DMS79 (cell line): ENCODE results near the gene TMEM88.

Source experiments
- DNase-seq: peaks from one replicate; lab custom pipeline; 2025; lab: John Stamatoyannopoulos, UW

The TMEM88 gene

DNA sequence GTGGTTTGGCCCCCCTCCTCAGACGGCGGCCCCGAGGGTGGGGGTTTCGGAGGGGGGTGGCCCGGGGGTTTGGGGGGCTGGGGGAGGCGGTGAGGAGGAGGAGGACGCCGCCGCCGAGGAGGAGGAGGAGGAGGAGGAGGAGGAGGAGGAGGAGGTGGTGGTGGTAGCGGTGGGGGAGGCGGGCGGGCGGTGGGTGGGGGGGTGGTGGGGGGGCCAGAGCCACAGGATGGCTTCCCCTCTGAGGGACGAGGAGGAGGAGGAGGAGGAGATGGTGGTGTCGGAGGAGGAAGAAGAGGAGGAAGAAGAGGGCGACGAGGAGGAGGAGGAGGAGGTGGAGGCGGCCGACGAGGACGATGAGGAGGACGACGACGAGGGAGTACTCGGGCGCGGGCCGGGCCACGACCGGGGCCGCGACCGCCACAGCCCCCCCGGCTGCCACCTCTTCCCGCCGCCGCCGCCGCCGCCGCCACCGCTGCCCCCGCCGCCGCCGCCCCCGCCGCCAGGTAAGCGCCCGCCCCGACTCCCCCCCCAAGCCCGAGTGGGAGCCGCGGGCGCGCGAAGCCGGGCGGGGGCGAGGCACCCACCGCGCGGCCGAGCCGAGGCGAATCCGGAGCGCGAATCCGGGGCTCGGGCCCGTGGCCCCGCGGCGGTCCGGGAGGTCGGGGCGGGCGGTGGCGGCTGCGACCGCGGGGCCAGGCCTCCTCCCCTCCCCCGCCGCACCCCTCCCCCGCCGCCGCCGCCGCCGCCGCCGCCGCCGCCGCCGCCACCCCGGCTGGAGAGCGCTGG is 29.9 kb downstream of the TMEM88 start:
- DNase-seq: no peak

DNA sequence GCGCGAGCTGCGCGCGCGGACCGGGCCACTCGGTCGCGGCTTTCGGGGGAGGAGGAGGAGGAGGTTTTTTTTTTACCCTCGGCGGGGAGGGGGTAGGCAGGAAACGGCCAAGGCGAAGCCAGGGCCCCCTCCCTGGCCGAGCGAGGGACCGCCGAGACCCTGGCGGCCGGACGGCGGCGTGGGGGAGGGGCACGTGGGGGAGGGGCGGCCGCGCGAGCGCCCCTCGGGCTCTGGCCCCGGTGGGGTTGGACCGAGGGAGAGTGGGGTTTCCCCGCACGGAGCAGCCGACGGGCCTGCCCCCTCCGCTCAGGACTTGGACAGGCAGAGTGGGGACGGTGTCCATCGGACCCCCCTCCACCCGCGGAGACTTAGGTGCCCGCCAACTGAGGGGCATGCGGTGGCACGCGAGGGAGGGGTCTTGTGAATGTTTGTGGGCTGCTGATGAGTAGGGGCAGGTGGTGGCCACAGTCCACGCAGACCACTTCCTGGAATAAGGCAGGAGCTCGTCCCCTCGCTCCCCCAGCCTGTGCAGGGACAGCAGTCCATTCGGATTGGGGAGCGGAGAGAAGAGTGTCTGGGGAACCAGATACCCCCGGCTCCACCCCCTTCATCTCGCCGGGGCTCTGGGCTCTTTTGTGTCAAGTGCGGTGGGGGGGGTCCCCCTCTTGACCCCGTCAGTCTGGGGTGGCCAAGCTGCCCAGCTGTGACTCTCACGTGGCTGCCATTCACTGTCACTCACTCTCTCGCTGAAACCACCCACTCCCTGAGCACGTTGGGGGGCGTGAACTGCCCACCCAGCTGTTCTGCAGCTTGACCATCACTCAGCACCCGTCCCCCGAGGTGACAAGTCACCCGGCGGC is 30.7 kb downstream of the TMEM88 start:
- DNase-seq: peak; percentile 55

DNA sequence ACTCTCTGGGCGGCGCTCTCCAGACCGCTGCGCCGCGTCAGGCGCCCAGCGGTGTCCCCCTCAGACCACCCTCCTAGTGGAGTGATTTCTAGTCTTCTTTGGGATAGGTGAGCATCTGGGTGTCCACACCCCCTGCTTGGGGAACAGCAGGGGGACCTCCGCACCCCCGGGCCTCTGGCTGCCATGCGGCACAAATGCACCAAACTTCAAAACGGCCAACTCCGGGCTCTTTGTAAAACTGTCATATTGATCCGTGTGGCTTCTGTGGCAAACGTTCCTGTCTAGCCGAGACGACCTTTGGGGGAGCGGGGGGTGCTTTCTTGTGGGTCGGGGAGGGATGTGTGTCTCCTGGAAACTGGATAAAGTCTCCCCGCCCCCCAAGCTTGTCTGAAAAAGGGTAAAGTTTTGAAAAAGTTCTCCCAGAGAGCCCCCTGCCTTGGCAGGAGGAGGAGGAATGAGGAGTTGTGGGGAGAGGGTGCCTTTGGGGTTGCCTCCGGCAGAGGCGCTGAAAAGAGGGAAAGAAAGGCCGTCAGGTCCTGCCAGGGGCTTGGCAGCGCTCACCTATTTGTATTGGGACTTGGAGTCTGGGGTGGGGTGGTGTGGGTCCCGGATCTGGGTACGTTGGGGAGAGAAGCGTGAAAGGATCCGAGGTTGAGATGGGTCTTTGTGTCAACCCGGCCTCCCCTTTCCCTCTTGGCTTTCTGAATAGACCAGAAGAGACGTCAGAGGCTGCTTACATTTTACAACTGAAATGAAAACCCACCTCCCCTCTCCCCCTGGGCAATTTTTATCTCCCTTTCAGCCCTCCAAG is 31.6 kb downstream of the TMEM88 start:
- peak; percentile 53 for DNase-seq

DNA sequence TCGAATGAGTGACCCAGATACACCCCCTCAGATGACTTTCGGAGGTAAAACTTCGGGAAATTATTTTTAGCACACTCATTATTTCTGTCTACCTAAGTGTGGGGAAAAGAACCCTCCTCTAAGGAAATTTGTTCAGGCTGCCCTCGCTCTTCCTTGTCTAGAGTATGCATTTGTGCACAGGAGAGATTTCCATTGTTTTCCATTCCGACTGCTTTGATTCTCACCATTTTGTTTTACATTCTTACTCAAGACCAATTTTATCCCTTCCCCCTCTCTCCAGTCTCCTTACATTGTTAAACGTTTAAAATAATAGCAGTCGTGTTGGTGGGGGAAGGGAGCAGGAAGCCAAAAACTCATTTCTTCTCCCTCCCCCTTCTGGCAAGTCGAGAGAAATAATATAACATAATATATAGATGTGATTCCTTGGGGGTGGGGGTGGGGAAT is 32.2 kb downstream of the TMEM88 start:
- no peak for DNase-seq

DNA sequence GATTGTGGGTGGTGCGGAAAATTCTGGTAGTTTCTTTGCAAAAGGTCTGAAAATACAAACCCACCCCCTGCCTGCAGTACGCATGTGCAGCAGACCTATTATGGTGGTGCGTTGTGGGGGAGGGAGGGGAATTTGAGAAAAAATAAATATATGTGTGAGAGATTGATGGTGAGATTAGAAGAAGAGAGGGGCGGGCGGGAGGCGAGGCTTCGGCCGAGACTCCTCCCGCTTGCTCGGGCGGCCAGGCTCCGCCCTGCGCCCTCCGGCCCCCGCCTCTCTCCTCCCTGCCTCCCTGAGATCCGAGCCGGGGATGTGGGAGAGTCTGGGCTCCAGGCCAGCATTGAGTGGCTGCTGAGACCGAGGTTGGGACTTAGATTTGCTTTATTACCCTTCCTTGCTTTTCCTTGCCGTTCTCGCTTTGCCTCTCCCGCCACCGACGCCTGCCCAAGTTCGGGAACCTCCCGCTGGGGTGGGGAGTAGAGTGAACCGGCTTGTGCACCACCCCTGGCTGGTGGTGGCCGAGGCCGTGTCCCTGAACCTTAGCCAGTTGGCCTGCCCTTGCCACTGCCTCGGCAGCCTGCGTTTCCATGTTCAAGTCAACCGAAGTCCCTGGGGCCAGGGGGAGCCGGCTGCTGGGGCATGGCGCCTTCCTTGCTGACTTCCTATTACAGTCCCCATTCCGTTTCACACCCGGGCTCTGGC is 32.8 kb downstream of the TMEM88 start:
- peak; percentile 94 for DNase-seq

DNA sequence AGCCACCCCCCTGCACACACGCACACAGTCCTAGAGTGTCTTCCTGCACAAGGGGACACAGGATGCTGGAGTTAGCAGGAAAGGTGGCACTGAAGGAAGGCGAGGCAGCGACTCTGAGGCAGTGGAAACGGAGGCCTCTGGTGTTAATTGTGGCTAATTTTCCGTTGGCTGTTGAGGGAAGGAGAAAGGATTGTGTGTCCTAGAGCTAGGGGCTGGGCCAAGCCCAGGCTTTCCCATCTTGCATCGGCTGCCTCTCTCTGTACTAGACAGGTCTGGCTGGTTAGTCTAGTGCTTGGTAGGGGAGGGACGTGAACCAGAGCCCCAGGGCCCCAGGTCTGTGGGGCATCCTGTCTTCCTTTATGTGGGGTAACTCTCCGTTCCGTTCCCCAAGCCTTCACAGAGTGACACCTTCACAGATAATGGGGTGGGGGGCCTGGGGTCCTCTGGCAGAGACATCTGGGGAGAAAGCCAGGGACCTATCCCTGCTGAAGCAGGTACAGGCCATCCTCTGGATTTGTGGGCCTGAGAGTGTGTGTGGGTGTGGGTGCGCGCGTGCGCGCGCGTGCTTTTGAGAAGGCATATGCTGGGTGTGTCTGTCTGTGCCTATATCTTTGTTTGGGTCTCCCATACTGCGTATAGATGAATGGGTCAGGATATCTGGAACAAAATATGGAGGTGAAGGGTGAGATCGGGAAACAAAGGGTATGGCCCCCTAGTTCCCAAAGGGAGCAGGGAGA is 33.5 kb downstream of the TMEM88 start, which contains the start of gene CHD3:
CHD3 (plus strand) TSS at position 606 of the 737 bp plus-strand sequence. CDS start 212 bp downstream, outside the sequence.
- DNase-seq: peak; percentile 59

DNA sequence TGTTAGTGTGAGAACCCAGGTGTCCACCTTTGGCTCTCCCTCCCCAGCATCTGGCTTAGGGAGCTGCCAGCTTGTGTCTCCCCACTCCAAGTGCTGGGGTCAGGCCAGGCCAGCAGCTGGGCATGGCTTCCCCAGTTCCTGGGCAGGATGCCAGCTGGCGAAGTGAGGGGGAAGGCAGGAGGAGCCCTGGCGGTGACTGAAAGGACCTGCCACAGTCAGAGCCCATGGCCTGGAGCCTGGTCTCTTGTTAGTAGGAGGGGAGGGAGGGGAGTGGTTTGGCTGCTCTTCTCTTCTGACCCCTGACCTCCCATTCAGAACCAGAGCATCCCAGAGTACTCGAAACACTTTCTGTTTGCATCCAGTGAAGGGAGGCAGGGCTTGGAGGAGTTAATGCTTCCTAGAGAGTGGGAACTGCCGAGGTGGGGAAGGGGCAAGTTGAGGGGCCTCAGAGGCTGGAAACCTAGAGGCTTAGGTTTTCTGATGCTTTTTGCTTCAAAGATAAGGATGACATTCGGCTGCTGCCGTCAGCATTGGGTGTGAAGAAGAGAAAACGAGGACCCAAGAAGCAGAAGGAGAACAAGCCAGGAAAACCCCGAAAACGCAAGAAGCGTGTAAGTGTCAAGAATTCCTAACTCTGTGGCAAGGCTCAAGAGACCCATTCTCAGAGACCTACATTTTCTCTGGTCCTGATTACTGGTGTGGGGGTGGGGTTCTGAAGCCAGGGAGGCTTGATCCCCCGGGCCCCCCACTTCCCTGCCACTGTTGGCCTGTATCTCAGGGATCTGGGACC is 34.5 kb downstream of the TMEM88 start:
- peak; percentile 95 for DNase-seq

DNA sequence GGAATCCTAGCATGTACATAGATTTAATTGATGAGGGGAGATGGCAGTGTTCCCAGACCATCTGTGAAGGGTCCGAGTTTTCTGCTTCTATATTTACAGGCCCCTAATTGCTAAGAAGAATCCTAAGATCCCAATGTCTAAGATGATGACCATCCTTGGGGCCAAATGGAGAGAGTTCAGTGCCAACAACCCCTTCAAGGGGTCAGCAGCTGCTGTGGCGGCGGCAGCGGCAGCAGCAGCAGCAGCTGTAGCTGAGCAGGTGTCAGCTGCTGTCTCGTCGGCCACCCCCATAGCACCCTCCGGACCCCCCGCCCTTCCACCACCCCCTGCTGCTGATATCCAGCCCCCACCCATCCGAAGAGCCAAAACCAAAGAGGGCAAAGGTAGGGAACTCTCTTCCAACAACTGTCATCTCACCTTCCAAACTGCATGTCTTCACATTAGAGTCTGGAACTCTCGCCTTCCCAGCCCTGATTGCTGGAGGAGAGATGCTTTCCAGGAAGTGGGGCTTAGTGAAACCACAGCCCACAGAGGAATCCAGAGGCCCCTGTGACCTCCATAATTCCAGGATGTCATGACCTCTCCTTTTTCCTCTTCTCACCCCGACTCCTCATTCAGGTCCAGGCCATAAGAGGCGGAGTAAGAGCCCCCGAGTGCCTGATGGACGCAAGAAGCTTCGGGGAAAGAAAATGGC is 38.5 kb downstream of the TMEM88 start:
- no peak for DNase-seq

DNA sequence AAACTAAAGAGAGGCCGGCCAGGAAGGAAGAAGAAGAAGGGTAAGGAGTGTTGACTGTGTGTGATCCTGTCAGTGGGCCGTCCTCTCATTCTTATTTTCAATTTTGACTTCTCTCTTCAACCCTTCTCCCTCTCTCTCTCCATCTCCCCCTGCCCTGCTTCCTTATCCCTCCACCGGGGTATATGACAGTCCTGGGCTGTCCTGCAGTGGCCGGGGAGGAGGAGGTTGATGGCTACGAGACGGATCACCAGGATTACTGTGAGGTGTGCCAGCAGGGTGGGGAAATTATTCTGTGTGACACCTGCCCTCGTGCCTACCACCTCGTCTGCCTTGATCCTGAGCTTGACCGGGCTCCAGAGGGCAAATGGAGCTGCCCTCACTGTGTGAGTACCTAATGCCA is 39.4 kb downstream of the TMEM88 start:
- no peak for DNase-seq

DNA sequence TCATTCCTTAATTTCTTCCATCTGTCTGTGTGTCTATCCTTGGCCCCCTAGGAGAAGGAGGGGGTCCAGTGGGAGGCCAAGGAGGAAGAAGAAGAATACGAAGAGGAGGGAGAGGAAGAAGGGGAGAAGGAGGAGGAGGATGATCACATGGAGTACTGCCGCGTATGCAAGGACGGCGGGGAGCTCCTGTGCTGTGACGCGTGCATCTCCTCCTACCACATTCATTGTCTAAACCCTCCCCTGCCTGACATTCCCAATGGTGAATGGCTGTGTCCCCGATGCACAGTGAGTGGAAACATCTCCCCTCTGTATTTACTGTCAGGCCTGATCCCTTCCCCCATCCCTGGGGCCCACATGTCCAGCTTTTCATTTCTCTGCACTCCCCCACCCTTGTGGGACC is 40.0 kb downstream of the TMEM88 start:
- no peak for DNase-seq

DNA sequence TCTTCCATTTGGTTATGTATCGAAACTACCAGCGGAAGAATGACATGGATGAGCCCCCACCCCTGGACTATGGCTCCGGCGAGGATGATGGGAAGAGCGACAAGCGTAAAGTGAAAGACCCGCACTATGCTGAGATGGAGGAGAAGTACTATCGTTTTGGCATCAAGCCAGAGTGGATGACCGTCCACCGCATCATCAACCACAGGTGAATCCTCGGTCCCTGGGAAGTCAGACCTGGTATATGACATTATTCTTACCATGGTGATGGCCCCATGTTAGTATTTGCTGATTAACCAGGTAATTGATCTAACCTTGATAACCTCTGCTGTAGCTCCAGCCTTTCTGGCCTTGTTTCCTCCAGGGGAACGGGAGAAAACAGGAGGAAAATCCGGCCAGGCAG is 42.2 kb downstream of the TMEM88 start:
- no peak for DNase-seq

DNA sequence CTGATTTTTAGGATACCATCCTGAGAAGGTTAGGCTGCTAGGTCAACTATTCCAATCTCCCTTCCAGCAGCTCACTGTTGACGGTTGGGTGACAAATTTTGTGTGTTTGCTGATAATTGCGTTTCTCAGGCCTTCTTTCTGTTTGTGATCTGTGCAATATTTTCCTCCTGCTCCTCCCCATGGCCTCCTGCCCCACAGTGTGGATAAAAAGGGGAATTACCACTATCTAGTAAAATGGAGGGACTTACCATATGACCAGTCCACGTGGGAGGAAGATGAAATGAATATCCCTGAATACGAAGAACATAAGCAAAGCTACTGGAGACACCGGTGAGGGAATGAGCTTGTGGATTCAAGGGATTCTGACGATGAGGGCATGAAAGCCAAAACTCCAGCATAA is 42.9 kb downstream of the TMEM88 start:
- DNase-seq: no peak

DNA sequence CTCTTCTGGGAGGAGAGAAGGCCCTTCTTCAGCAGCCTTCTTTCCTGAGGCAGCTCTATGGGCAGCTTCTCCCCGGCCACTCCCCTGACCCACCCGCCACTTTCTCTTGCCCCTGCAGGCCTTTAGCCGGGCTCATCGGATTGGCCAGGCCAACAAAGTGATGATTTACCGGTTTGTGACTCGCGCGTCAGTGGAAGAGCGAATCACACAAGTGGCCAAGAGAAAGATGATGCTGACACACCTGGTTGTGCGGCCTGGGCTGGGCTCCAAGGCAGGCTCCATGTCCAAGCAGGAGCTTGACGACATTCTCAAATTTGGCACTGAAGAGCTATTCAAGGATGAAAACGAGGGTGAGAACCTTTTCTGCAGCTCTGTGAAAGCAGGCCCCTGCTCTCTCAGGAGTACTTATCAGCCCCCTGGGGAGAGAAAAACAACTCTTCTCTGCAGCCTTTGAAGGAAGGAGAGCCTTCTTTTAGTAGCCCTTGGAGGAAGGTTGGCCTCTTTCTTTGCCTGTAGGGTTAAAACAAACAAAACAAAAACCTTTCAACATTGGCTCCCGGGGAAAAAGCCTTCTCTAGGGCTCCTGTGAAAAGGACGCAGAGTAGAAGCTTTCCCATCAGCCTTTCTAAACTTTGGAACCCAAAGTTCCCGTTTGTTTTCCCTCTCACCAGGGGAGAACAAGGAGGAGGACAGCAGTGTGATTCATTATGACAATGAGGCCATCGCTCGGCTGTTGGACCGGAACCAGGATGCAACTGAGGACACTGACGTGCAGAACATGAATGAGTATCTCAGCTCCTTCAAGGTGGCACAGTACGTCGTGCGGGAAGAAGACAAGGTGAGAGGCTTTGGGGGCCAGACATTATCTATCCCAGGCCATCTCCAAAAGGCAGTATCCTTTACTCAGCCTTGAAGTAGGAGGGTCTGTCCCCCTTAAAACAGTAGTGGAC is 48.6 kb downstream of the TMEM88 start:
- peak; percentile 99 for DNase-seq
